HG02870 (cell line): ENCODE measurements around the gene SCN5A.

ENCODE experiments used
- ATAC-seq: cut with Tn5 transposase; IDR thresholded peaks from one replicate; pipeline ENCODE4 v1.9.1; 2021; ENCODE audit warnings: mild to moderate bottlenecking, moderate library complexity; ENCODE audit not compliant: unreplicated experiment

SCN5A gene

DNA sequence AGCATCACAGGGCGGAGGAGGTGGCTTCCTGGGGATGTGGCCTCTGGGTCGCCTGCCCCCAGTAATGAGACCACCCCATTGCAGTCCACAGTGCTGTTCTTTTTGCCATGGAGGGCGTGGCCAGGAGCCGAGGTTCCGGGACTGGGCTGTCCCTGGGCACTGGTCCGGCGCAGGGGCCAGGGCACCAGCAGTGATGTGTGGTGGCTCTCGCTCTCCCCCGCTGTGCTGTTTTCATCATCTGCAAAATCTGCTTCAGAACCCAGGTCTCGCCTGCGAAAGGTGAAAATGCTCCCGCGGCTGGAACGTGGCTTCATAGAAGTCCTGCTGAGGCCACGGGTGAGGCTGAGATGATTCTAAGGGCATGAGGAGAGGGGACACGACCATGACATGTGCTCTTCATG, 45.8 kb downstream of the SCN5A start:
- ATAC-seq = no peak

DNA sequence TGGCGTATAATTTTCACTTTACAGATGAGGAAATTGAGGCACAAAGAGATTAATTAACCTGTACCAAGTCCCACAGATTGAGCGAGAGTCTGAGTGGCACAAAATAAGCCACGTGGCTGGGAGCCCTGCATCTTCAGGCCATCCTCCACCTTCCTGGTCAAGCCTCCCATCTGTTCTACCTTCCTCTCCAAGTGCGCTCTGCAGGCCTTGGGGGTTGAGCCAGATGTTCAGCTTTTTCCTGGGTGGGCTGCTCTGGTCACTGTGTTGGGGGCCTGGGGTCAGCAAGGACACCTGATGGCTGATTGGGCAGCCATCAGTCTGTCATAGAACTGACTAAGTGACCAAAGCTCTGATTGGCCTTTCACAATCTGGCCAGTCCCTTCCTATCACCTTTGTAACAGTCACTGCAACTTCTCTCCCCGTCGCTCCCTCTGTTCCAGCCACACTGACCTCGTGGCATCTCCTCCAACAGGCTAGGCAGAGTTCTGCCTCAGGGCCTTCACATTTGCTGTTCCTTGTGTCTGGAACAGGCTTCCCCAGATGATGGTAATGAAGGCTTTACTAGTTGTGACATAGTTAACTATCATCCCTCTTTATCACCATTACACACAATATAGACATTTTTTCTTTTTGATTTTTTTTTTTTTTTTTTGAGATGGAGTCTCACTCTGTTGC, 46.8 kb downstream of the SCN5A start:
- no peak for ATAC-seq

GRCh38 chr3:38601956-38602550, 47.4 kb downstream of the SCN5A start:
- no peak for ATAC-seq

- no peak for ATAC-seq
Measured at GRCh38 chr3:38600551-38600950, 48.9 kb downstream of the SCN5A start.

GRCh38 chr3:38599886-38600285, 49.6 kb downstream of the SCN5A start:
- no peak for ATAC-seq

- no peak for ATAC-seq
Measured at GRCh38 chr3:38598791-38599190, 50.7 kb downstream of the SCN5A start.

GRCh38 chr3:38597502-38598060, 51.9 kb downstream of the SCN5A start:
- no peak for ATAC-seq

- ATAC-seq = no peak
Measured at GRCh38 chr3:38595393-38595792, 54.1 kb downstream of the SCN5A start.

DNA sequence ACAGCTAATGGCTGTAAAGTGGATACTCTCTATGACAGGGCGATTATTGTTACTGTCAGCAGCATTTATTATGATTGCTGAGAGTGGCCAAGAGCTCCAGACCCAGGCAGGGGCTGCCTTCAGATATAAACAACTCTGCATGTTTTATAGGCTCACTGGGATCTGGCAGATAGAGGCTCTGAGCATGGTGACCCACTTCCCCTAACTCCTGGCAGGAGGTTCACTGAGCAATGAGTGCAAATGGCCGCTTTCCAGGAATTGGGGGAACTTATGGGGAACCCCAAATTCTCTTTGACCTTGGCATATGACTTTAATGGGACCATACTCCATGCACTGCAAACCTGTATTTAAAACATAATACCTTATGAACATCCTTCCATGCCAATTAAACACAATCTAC, 59.0 kb downstream of the SCN5A start:
- ATAC-seq = no peak

GRCh38 chr3:38588995-38589937, 60.2 kb downstream of the SCN5A start:
- ATAC-seq = no peak

GRCh38 chr3:38588371-38588971, 61.0 kb downstream of the SCN5A start:
- ATAC-seq = no peak

DNA sequence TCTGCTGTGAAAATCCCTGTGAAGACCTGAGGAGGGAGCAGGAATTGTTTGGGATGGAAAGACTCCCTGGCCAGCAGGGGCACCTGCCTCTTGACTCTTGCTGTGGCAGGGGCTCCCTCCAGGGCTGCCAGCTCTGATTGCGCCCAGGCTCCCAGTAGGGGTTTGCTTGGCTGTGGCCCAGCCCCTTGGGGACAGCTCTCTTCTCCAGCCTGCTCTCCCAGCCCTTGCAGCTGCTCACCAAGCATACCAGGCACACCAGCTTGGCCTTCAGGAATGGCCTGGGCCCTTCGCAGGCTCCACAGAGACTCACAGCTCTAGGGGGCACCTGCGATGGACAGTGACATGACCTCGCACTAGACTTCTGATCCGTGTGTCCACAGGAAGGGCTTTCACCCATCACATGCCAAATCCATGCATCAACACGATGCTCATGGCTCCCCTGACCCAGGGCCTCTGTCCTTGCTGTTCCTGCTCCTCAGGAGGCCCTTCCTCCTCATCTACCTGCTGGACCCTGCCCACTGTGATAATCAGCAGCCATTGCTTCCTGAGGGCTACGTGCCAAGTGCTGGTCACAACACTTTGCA, 61.8 kb downstream of the SCN5A start:
- no peak for ATAC-seq

GRCh38 chr3:38586546-38587520, 62.7 kb downstream of the SCN5A start:
- no peak for ATAC-seq

DNA sequence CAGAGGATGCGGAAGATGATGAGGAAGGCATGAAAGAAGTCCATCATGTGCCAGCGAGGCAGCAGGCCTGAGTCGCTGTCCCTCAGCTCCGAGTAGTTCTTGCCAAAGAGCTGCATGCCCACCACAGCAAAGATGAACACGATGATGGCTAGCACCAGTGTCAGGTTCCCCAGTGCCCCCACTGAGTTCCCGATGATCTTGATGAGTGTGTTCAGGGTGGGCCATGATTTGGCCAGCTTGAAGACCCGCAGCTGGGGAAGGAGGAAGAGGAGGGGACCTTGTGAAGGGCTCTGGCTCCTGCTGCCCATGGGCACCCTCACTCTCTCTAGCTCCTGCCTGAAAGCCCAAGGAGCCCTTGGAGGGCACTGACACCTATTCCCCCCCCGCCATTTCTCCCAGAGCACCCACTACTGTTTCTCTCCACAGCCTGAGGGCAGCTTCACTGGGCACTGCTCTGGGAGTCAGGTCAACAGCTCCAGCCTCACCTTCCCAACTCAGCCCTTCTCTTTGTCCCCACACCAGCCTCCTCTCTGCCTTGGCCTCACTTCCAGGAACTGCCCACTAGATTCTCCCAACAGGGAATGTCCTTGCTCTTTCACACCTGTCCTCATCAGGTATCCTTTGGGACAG, 63.6 kb downstream of the SCN5A start:
- no peak for ATAC-seq

DNA sequence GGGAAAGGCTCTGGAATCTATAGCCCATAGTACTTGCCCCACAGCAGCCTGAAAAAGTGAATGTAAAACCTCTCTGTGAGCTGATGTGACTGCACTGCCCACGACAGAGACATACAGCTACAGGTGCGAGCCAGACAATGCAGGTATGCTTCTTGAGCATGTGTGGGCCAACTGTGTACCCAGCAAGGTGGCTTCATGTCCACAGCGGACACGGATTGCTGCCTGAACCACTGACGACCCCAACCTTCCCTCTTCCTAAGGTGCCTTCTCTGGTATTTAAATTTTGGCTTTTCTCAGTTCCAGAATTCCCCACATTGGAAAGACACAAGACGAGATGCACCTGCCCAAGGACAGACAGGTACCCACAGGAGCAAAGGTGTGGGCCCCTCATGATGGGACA, 65.8 kb downstream of the SCN5A start:
- ATAC-seq = no peak

DNA sequence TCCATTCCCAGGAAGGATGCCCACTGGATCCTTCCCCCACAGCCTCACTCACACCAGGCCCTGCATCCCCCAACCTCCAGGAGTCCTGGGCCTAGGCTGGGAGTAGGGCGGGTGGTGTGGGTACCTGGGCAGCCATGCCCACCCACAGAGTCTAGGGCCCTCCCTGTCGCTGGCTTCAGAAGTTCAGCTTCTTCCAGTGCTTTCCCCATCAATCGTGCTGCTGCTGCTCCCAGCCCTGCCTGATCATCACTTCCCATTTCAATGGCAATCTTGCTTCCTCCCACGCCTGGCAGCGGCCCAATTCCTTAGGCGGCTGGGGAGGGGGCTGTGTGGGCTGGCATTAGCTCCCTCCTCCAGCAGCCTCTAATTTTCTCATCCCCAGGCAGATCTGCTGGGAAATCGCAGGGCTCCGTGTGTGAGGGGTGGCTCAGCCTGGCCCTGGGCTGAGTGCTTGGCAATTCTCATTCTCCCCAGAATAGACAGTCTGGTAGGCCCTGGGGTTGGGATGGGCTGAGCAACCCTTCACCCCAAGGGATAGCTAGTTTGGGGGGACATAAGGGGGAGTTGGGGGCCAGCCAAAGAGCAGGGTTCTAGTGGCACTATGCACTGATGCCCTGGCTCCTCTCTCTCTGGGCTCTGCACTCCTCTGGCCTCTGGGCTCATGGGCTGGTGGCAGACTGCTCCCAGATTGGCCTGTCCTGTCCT, 66.4 kb downstream of the SCN5A start:
- no peak for ATAC-seq

DNA sequence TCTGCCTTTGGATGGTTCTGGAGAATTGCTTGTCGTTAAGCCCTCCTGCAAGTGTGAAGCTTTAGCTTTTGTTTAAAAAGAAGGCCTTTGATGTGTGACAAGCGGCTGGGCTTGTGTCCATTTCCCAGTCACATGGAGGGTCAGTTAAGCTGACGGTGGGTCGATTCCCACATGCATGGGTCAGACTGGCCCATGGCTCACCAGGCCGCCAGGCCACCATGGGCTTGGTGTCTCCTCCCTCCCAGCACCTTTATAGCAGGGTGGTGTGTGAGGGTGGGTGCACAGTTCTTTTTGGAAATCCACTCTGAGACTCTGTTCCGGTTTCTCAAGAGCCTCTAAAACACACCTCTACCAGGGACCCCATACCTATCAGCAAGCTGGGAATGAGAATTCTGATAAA, 67.2 kb downstream of the SCN5A start:
- no peak for ATAC-seq

GRCh38 chr3:38581774-38582173, 67.7 kb downstream of the SCN5A start:
- ATAC-seq = no peak
